ENCODE results near the gene ZNF248.

ZNF248 gene

DNA sequence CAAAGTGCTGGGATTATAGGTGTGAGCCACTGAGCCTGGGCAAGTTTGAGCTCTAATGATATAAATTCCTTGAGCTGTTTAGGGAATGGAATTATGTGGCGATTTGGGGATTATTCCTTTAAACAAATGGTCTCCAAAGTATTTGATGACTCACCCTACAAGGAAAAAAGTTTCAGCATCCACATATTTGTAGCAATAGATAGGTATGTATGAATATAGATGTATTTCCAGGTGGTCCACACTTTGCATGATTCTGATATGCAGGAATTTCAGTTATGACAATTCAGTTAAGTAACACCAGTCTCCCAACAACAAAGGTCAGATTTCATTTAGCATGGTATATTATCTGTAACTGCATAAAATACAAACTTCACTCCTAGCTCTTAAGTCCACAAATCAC is 92.2 kb downstream of the ZNF248 start:
- H3K4me3 ChIP-seq (ENCODE audit: low read depth, low read length): no peak overlapping the region
- TF ChIP-seq, protein P1, sequence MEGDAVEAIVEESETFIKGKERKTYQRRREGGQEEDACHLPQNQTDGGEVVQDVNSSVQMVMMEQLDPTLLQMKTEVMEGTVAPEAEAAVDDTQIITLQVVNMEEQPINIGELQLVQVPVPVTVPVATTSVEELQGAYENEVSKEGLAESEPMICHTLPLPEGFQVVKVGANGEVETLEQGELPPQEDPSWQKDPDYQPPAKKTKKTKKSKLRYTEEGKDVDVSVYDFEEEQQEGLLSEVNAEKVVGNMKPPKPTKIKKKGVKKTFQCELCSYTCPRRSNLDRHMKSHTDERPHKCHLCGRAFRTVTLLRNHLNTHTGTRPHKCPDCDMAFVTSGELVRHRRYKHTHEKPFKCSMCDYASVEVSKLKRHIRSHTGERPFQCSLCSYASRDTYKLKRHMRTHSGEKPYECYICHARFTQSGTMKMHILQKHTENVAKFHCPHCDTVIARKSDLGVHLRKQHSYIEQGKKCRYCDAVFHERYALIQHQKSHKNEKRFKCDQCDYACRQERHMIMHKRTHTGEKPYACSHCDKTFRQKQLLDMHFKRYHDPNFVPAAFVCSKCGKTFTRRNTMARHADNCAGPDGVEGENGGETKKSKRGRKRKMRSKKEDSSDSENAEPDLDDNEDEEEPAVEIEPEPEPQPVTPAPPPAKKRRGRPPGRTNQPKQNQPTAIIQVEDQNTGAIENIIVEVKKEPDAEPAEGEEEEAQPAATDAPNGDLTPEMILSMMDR (conservative IDR thresholded peaks at IDR 0.05; ENCODE audit: low read depth, low read length): no peak
- no peak for DNase-seq (ENCODE audit: low read depth)

DNA sequence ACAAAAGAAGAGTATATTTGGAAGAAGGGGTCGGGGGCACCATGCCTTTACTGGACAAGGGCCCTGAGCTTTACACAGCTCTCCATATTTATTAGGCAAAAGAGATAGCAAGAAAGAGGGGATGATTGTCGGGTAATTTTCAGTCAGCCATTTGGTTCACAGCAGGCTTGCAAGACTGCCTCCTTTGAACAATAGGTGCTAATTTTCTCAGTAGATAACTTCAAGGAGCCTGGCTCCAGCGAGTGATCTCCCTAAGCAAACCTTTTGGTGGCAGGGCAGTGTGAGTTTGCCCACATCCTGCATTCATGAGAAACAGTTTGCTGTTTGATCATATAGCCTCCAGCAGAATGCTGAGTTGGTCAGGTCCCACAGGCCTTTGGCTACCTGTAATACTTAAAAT is 94.3 kb downstream of the ZNF248 start:
- no peak for DNase-seq (ENCODE audit: low read depth)
- H3K4me3 ChIP-seq (ENCODE audit: low read depth, low read length): no peak overlapping the region
- TF ChIP-seq, protein P1 (conservative IDR thresholded peaks at IDR 0.05; ENCODE audit: low read depth, low read length): no peak

DNA sequence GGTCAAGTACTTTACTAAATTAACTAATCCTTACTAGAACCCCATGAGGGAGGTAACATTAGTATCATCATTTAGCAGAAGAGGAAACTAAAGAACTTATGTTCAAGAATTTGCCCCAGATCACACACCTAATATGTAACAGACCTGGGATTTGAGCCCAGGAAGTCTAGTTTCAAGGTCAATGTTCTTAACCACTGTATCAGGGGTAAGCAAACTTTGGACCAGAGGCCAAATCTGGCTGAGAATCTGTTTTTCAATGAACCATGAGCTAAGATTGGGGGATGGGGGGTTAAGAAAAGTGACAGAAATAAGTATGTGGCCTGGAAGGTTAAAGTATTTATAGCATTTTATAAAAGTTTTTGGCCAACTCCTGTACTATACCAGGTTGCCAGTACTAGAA is 95.1 kb downstream of the ZNF248 start:
- H3K4me3 ChIP-seq (ENCODE audit: low read depth, low read length): no peak overlapping the region
- no peak for DNase-seq (ENCODE audit: low read depth)
- TF ChIP-seq, protein P1 (conservative IDR thresholded peaks at IDR 0.05; ENCODE audit: low read depth, low read length): no peak

- H3K4me3 ChIP-seq (ENCODE audit: low read depth, low read length): no peak overlapping the region
These were observed 96.6 kb downstream of the ZNF248 start for GRCh38 chr10:37760817-37761216.

DNA sequence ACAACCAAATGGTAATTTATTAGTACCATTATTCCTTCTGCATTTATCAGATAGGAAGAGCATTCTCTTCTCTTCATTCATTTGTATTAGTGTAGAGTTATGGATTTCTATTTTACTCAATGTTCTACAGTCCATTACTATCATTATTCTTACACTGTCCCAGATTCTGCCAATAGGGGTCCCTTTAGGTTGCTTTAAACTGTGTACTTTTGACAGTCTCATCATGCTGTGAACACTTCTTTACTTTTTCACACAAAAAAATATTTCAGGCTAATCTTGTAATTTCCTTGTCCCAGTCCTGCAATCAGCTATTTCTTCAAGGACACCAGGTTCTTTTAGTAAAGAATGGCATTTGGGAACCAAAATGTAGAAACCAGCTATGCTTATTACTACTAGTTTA is 99.3 kb downstream of the ZNF248 start:
- DNase-seq (ENCODE audit: low read depth): no peak
- no peak overlapping the region for H3K4me3 ChIP-seq (ENCODE audit: low read depth, low read length)
- TF ChIP-seq, protein P1 (conservative IDR thresholded peaks at IDR 0.05; ENCODE audit: low read depth, low read length): no peak

More at GRCh38 chr10:37760817-37761216, 96.6 kb downstream of the ZNF248 start:
- TF ChIP-seq, protein P1 (conservative IDR thresholded peaks at IDR 0.05; ENCODE audit: low read depth, low read length): no peak
- no peak for DNase-seq (ENCODE audit: low read depth)

DNA sequence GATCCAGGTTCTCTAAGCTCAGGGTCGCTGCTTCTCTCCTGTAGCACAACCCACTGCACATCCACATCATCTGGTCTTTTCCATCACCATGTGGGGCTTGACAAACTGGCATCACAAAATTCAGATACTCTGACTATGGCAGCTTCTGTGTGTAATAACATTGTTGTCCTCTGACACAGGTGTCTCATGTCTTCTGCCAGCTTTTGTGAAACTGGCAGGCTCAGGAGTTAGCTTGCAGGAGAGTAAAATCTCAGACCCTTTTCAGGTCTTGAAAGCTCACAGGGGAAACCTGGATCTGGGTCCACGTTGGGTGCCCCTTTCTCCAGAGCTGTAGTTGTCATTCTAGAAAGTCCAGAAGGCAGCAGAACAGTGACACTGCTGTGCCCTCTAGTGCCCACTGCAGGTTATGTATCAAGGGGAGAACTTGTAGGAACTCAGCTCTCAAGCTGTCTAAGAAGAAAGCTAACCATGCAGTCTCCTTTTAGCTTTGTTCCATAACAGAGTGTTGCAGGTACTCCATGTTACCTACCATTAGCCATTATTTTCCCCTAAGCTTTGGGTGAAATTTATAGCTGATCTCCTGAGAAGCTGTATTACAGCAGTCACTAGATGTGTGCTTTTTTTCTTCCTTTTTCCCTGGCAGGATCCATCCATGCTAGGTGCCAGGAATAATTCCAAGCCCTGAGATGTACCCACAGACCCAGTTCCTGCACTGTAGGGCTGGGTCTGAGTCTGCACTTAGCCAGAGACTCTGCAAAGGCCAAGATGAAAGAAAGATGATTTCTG is 102.7 kb downstream of the ZNF248 start:
- TF ChIP-seq, protein P1 (conservative IDR thresholded peaks at IDR 0.05; ENCODE audit: low read depth, low read length): peak; percentile 9
- peak; percentile 3 for DNase-seq (ENCODE audit: low read depth)
- H3K4me3 ChIP-seq (ENCODE audit: low read depth, low read length): no peak overlapping the region

- no peak for DNase-seq (ENCODE audit: low read depth)
- no peak overlapping the region for H3K4me3 ChIP-seq (ENCODE audit: low read depth, low read length)
- TF ChIP-seq, protein P1 (conservative IDR thresholded peaks at IDR 0.05; ENCODE audit: low read depth, low read length): no peak
These were observed 105.0 kb downstream of the ZNF248 start for GRCh38 chr10:37752334-37752875.

Data from choroid plexus epithelial cell (primary cell).